ENCODE results near the gene DAND5.
"Not testable (repeated sequence)": the region's sequence is repeated elsewhere in the genome, so short reads cannot be mapped to it uniquely, and the experiment has no call there.

The DAND5 gene

GRCh38 chr19:12946092-12946721, 23.2 kb upstream of the DAND5 start:
- H3K27ac ChIP-seq (ENCODE audit: insufficient read depth, low read depth, low read length, poor library complexity, severe bottlenecking) = peak overlapping the region; percentile 99

GRCh38 chr19:12946731-12947496, 22.5 kb upstream of the DAND5 start:
- Histone ChIP-seq H3K27ac (ENCODE audit: insufficient read depth, low read depth, low read length, poor library complexity, severe bottlenecking) (no peak overlapping the region), H3K4me1 (ENCODE audit: control insufficient read depth, insufficient read depth, low read length) (no peaks in the 10 kb centered on the region), H3K27me3 (ENCODE audit: control insufficient read depth, insufficient read depth, low read length, poor library complexity, severe bottlenecking) (no peaks in the 10 kb centered on the region), H3K9me3 (ENCODE audit: control insufficient read depth, low read length) (no peaks in the 10 kb centered on the region), H3K4me3 (ENCODE audit: insufficient read depth, low read depth, low read length) (peak overlapping the region; percentile 80), H3K36me3 (ENCODE audit: control insufficient read depth, insufficient read depth, low read length) (peaks cover 41% of the 10 kb centered on the region)
- 61 to 62% methylated on average over 13 to 14 of the region's 14 CpGs for WGBS, 2 experiments

More at GRCh38 chr19:12946092-12946721, 23.2 kb upstream of the DAND5 start:
- peak overlapping the region; percentile 80 for H3K4me3 ChIP-seq (ENCODE audit: insufficient read depth, low read depth, low read length)
- H3K27me3 ChIP-seq (ENCODE audit: control insufficient read depth, insufficient read depth, low read length, poor library complexity, severe bottlenecking) = no peaks in the 10 kb centered on the region
- H3K4me1 ChIP-seq (ENCODE audit: control insufficient read depth, insufficient read depth, low read length) = no peaks in the 10 kb centered on the region
- H3K9me3 ChIP-seq (ENCODE audit: control insufficient read depth, low read length) = no peaks in the 10 kb centered on the region
- H3K36me3 ChIP-seq (ENCODE audit: control insufficient read depth, insufficient read depth, low read length) = peaks cover 46% of the 10 kb centered on the region
- WGBS, 2 experiments = 0 to 1% methylated on average over 40 of the region's 40 CpGs

- 94 to 95% methylated on average over 28 of the region's 28 CpGs for WGBS, 2 experiments
- H3K4me3 ChIP-seq (ENCODE audit: insufficient read depth, low read depth, low read length) = no peak overlapping the region
- no peaks in the 10 kb centered on the region for H3K27me3 ChIP-seq (ENCODE audit: control insufficient read depth, insufficient read depth, low read length, poor library complexity, severe bottlenecking)
Observed at GRCh38 chr19:12947702-12948611, 21.4 kb upstream of the DAND5 start.

GRCh38 chr19:12948612-12949362, 20.6 kb upstream of the DAND5 start:
- Histone ChIP-seq H3K4me3 (ENCODE audit: insufficient read depth, low read depth, low read length) (no peak overlapping the region), H3K27ac (ENCODE audit: insufficient read depth, low read depth, low read length, poor library complexity, severe bottlenecking) (no peak overlapping the region), H3K9me3 (ENCODE audit: control insufficient read depth, low read length) (no peaks in the 10 kb centered on the region), H3K27me3 (ENCODE audit: control insufficient read depth, insufficient read depth, low read length, poor library complexity, severe bottlenecking) (no peaks in the 10 kb centered on the region), H3K4me1 (ENCODE audit: control insufficient read depth, insufficient read depth, low read length) (no peaks in the 10 kb centered on the region), H3K36me3 (ENCODE audit: control insufficient read depth, insufficient read depth, low read length) (peaks cover 38% of the 10 kb centered on the region)
- WGBS, 2 experiments = 94 to 96% methylated on average over 30 of the region's 30 CpGs

More at GRCh38 chr19:12947702-12948611, 21.4 kb upstream of the DAND5 start:
- Histone ChIP-seq H3K9me3 (ENCODE audit: control insufficient read depth, low read length) (no peaks in the 10 kb centered on the region), H3K36me3 (ENCODE audit: control insufficient read depth, insufficient read depth, low read length) (peaks cover 40% of the 10 kb centered on the region), H3K27ac (ENCODE audit: insufficient read depth, low read depth, low read length, poor library complexity, severe bottlenecking) (no peak overlapping the region), H3K4me1 (ENCODE audit: control insufficient read depth, insufficient read depth, low read length) (no peaks in the 10 kb centered on the region)

- Histone ChIP-seq H3K9me3 (ENCODE audit: control insufficient read depth, low read length) (no peaks in the 10 kb centered on the region), H3K36me3 (ENCODE audit: control insufficient read depth, insufficient read depth, low read length) (peaks cover 38% of the 10 kb centered on the region)
- 92% methylated on average over 16 of the region's 16 CpGs for WGBS, 2 experiments
Observed at GRCh38 chr19:12949363-12950283, 19.8 kb upstream of the DAND5 start.

GRCh38 chr19:12952050-12952449, 17.3 kb upstream of the DAND5 start:
- H3K4me1 ChIP-seq (ENCODE audit: control insufficient read depth, insufficient read depth, low read length); H3K4me3 ChIP-seq (ENCODE audit: insufficient read depth, low read depth, low read length); H3K27ac ChIP-seq (ENCODE audit: insufficient read depth, low read depth, low read length, poor library complexity, severe bottlenecking); H3K27me3 ChIP-seq (ENCODE audit: control insufficient read depth, insufficient read depth, low read length, poor library complexity, severe bottlenecking); H3K9me3 ChIP-seq (ENCODE audit: control insufficient read depth, low read length): not testable (repeated sequence)
- peaks cover 38% of the 10 kb centered on the region for H3K36me3 ChIP-seq (ENCODE audit: control insufficient read depth, insufficient read depth, low read length)
- 92% methylated on average over 6 of the region's 6 CpGs for WGBS, 2 experiments

More at GRCh38 chr19:12949363-12950283, 19.8 kb upstream of the DAND5 start:
- no peak overlapping the region for H3K4me3 ChIP-seq (ENCODE audit: insufficient read depth, low read depth, low read length)
- H3K27ac ChIP-seq (ENCODE audit: insufficient read depth, low read depth, low read length, poor library complexity, severe bottlenecking) = no peak overlapping the region
- H3K4me1 ChIP-seq (ENCODE audit: control insufficient read depth, insufficient read depth, low read length) = no peaks in the 10 kb centered on the region
- H3K27me3 ChIP-seq (ENCODE audit: control insufficient read depth, insufficient read depth, low read length, poor library complexity, severe bottlenecking) = no peaks in the 10 kb centered on the region

- H3K27ac ChIP-seq (ENCODE audit: insufficient read depth, low read depth, low read length, poor library complexity, severe bottlenecking) = no peak overlapping the region
Observed at GRCh38 chr19:12952488-12953137, 16.8 kb upstream of the DAND5 start.

GRCh38 chr19:12953138-12953798, 16.1 kb upstream of the DAND5 start:
- 92 to 94% methylated on average over 11 of the region's 11 CpGs for WGBS, 2 experiments
- Histone ChIP-seq H3K9me3 (ENCODE audit: control insufficient read depth, low read length) (no peaks in the 10 kb centered on the region), H3K4me3 (ENCODE audit: insufficient read depth, low read depth, low read length) (no peak overlapping the region), H3K27ac (ENCODE audit: insufficient read depth, low read depth, low read length, poor library complexity, severe bottlenecking) (no peak overlapping the region), H3K27me3 (ENCODE audit: control insufficient read depth, insufficient read depth, low read length, poor library complexity, severe bottlenecking) (no peaks in the 10 kb centered on the region), H3K4me1 (ENCODE audit: control insufficient read depth, insufficient read depth, low read length) (peaks cover 4% of the 10 kb centered on the region), H3K36me3 (ENCODE audit: control insufficient read depth, insufficient read depth, low read length) (peaks cover 38% of the 10 kb centered on the region)

More at GRCh38 chr19:12952488-12953137, 16.8 kb upstream of the DAND5 start:
- Histone ChIP-seq H3K27me3 (ENCODE audit: control insufficient read depth, insufficient read depth, low read length, poor library complexity, severe bottlenecking) (no peaks in the 10 kb centered on the region), H3K4me3 (ENCODE audit: insufficient read depth, low read depth, low read length) (no peak overlapping the region), H3K9me3 (ENCODE audit: control insufficient read depth, low read length) (no peaks in the 10 kb centered on the region), H3K36me3 (ENCODE audit: control insufficient read depth, insufficient read depth, low read length) (peaks cover 38% of the 10 kb centered on the region), H3K4me1 (ENCODE audit: control insufficient read depth, insufficient read depth, low read length) (peaks cover 4% of the 10 kb centered on the region)
- 89 to 93% methylated on average over 11 of the region's 12 CpGs for WGBS, 2 experiments

Measured in ectodermal cell (in vitro differentiated cells).